PFSK-1 (cell line): Measurements from ENCODE around the gene IRX2.

Source experiments
- FOXP2 ChIP-seq: optimal IDR thresholded peaks from 2 replicates; pipeline ENCODE3; 2011; ENCODE audit warnings: borderline replicate concordance, control low read depth, inconsistent platforms; ENCODE audit not compliant: insufficient read depth; ENCODE audit errors: extremely low read length, extremely low read depth
- POLR2AphosphoS5 ChIP-seq: IDR thresholded peaks from 2 replicates; pipeline ENCODE4 v1.6.1; 2012; ENCODE audit warnings: low read depth, mild to moderate bottlenecking, control low read depth, low read length, moderate library complexity
- SIN3A ChIP-seq: IDR thresholded peaks from 2 replicates; pipeline ENCODE4 v1.6.1; 2012; ENCODE audit warnings: mild to moderate bottlenecking, low read length, moderate library complexity, borderline replicate concordance; ENCODE audit not compliant: insufficient read depth
- TAF1 ChIP-seq: IDR thresholded peaks from 2 replicates; pipeline ENCODE4 v1.6.1; 2012; ENCODE audit warnings: low read length, control low read depth, borderline replicate concordance; ENCODE audit not compliant: insufficient read depth
- TF ChIP-seq, protein P1 (sequence below), 2 experiments: IDR thresholded peaks; 2 replicates each; pipeline versions ENCODE4 v1.6.1 to v1.8.0; 2011 to 2012; ENCODE audit warnings: low read depth in 2 of 2, low read length in 2 of 2, control low read depth in 1 of 2, inconsistent platforms in 1 of 2, mild to moderate bottlenecking in 1 of 2, moderate library complexity in 1 of 2; ENCODE audit not compliant: insufficient read depth in 1 of 2

IRX2 gene

DNA sequence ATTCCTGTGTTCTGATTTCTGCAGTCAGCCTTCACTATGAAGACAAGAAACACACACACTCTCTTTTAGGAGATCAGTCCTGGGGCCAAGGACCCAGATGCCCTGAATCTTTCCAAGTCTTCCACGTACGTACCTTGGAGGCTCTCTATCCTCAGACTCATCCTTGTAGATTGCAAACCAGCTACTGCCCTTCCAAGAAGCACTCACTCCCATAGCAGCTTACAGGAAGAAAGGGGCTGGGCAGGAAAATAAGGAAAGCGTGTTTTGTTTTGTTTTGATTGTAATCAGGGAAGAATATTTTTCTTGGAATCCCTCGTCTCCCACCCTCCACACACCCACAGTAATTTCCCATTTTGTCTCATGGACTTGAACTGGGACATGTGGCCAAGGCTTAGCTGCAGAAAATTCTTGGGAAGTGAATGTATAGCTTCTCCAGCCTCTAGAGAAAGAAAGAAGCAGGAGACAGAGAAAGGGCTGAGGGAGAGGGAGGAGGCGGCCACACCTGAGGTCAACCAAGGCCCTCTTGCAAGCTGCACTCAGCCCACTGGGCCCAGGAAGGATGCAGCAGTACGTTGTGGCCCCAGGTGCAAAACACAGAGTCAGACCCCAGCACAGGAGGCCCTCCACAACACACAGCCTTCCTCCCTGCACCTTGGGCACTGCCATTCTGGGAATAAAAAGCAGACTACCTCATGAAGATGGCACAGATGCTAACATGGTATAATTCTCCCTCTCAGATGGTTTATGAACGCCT lies 29.9 kb downstream of the IRX2 start:
- TF ChIP-seq SIN3A, result no peak
- no peak for TF ChIP-seq FOXP2
- TF ChIP-seq, protein P1, sequence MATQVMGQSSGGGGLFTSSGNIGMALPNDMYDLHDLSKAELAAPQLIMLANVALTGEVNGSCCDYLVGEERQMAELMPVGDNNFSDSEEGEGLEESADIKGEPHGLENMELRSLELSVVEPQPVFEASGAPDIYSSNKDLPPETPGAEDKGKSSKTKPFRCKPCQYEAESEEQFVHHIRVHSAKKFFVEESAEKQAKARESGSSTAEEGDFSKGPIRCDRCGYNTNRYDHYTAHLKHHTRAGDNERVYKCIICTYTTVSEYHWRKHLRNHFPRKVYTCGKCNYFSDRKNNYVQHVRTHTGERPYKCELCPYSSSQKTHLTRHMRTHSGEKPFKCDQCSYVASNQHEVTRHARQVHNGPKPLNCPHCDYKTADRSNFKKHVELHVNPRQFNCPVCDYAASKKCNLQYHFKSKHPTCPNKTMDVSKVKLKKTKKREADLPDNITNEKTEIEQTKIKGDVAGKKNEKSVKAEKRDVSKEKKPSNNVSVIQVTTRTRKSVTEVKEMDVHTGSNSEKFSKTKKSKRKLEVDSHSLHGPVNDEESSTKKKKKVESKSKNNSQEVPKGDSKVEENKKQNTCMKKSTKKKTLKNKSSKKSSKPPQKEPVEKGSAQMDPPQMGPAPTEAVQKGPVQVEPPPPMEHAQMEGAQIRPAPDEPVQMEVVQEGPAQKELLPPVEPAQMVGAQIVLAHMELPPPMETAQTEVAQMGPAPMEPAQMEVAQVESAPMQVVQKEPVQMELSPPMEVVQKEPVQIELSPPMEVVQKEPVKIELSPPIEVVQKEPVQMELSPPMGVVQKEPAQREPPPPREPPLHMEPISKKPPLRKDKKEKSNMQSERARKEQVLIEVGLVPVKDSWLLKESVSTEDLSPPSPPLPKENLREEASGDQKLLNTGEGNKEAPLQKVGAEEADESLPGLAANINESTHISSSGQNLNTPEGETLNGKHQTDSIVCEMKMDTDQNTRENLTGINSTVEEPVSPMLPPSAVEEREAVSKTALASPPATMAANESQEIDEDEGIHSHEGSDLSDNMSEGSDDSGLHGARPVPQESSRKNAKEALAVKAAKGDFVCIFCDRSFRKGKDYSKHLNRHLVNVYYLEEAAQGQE (IDR thresholded peaks at IDR 0.05; ENCODE audit: insufficient read depth in 1 of 2, low read depth in 2 of 2, low read length in 2 of 2), result no peak
- TF ChIP-seq POLR2AphosphoS5, result no peak
- no peak for TF ChIP-seq TAF1

DNA sequence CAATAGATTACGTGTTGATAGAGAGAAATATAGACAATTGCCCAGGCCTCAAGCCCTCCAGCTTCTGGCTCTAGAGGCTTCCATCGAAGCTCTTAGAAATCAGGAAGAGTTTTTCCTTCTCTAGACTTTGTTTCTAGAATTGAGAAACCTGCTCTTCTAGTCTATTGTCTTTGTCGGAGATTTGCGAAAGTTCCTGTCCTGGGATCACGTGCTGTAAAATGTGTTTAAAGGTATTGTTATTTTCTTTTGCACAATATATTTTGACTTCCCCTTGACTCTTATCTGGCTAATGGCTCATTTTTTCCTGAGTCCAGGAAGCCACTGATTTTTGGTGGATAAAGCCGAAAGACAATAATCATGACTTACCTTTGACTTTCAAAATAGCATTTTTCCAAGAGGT lies 32.1 kb downstream of the IRX2 start:
- TF ChIP-seq TAF1 (no peak), POLR2AphosphoS5 (no peak), SIN3A (no peak), FOXP2 (no peak)
- TF ChIP-seq, protein P1 (IDR thresholded peaks at IDR 0.05; ENCODE audit: insufficient read depth in 1 of 2, low read depth in 2 of 2, low read length in 2 of 2), result no peak

DNA sequence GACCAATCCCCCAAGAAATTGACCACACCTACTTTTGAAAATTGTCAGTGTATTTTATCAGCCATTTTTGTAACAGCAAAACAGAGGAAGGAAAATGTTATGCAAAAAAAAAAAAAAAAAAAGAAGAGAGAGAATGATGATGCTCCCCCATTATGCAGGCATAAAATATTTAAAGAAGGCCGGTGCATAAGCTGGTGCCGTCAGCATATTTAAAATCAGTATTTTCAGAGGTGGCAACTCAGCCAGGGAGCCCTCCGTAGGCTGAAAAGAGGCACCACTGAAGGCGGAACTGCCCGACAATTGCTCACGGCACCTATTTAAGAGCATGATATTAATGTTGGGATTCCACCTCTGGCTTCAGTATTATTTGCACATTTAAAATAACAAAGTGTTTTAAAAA lies 33.4 kb downstream of the IRX2 start:
- TF ChIP-seq POLR2AphosphoS5 (no peak), TAF1 (no peak), SIN3A (no peak), FOXP2 (no peak)
- TF ChIP-seq, protein P1 (IDR thresholded peaks at IDR 0.05; ENCODE audit: insufficient read depth in 1 of 2, low read depth in 2 of 2, low read length in 2 of 2), result no peak

DNA sequence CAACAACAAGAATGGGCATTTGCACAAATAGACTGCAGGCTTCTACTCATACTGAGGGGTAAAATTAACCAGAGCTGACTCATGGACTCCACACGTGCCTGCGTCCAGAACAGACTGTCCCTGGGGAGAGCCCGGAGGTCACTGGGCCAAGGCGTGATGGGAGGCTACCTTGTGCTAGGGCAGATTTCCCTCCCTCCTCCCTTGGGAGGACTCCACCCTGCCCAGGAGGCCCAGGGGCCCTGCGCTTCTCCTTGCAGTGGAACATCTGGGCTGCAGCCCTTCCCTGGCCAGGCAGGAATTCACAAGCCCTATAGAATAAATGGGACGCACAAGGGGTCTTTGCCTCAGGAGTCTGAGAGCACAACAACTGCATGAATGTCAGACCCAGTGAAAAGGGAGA lies 35.6 kb downstream of the IRX2 start:
- TF ChIP-seq TAF1 (no peak), SIN3A (no peak), FOXP2 (no peak), POLR2AphosphoS5 (no peak)
- TF ChIP-seq, protein P1 (IDR thresholded peaks at IDR 0.05; ENCODE audit: insufficient read depth in 1 of 2, low read depth in 2 of 2, low read length in 2 of 2), result no peak

DNA sequence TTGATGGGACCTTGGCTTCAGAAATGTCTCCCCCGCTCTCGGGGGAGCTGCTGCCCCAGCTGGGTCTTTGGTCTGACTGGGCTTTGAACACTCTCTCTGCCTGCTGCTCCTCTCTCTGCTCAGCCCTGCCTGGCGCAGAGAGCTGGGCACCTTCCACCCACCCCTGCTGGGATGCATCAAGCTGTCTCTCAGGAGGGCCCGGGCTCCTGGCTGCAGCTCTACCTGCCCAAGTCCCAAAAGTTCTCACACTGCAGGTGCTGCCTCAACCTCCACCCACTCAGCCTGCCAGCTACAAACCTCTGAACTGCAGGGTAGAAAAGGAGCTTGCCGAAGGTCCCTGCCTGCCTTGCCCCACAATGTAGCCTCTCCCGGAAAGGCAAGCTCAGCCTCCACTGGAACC lies 36.7 kb downstream of the IRX2 start:
- TF ChIP-seq, protein P1 (IDR thresholded peaks at IDR 0.05; ENCODE audit: insufficient read depth in 1 of 2, low read depth in 2 of 2, low read length in 2 of 2), result no peak
- TF ChIP-seq SIN3A (no peak), TAF1 (no peak), FOXP2 (no peak), POLR2AphosphoS5 (no peak)
